Measurements from ENCODE around the gene SAMD9. TPM values are rescaled to one million over a fixed set of nuclear protein-coding genes. Genes with fewer than 3 reads are reported as not detected.

Gene SAMD9
- total RNA-seq, 1 donor from 2014 or later: not detected

GRCh38 chr7:93120592-93121549 lies 3.1 kb upstream of the SAMD9 start:
- Histone ChIP-seq H2AFZ (replicated peaks) (no peak overlapping the region), H3K79me2 (ENCODE audit: low read depth) (no peaks in the 10 kb centered on the region), H3K27ac (no peak overlapping the region), H3K4me3 (no peak overlapping the region), H3K9ac (no peak overlapping the region), H3K36me3 (no peaks in the 10 kb centered on the region), H3K4me1 (no peaks in the 10 kb centered on the region), H4K20me1 (ENCODE audit: low read depth) (no peaks in the 10 kb centered on the region), H3F3A (ENCODE audit: low read depth) (no peaks in the 10 kb centered on the region), H3K27me3 (no peaks in the 10 kb centered on the region), H3K4me2 (no peak overlapping the region), H3K9me3 (ENCODE audit: low read depth) (no peaks in the 10 kb centered on the region)
- Mint-ChIP-seq H3K9me3 (peaks cover 5% of the 10 kb centered on the region), H3K4me1 (peaks cover 3% of the 10 kb centered on the region), H3K36me3 (no peaks in the 10 kb centered on the region), H3K27ac (no peak overlapping the region), H3K27me3 (ENCODE audit: insufficient read depth, low read depth) (peaks cover 4% of the 10 kb centered on the region), H3K4me3 (no peak overlapping the region)
- DNase-seq (ENCODE audit: low spot score): no peak
- TF ChIP-seq CTCF (IDR thresholded peaks at IDR 0.05) (no peak), EZH2 (IDR thresholded peaks at IDR 0.05) (no peak)

- H3K27me3 Mint-ChIP-seq (ENCODE audit: insufficient read depth, low read depth): peaks cover 4% of the 10 kb centered on the region
- H2AFZ ChIP-seq (replicated peaks): no peak overlapping the region
Observed at GRCh38 chr7:93119191-93119905, 1.6 kb upstream of the SAMD9 start.

DNA sequence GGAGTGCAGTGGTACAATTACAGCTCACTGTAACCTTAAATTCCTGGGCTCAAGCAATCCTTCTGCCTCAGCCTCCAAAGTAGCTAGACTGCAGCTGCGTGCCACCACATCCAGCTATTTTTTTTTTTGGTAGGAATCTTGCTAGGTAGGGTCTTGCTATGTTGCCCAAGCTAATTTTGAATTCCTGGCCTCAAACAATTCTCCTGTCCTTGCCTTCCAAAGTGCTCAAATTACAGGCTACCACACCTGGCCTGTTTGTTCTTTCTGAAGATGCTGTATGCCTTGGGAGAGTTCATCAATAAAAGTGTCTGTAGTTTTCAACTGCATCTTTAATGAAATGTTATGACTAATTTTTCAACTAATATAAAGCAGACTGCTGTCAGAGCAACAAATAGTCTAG lies 452 bp downstream of the SAMD9 start:
- H3K9ac ChIP-seq: no peak overlapping the region
- Mint-ChIP-seq H3K27ac (no peak overlapping the region), H3K36me3 (no peaks in the 10 kb centered on the region), H3K4me1 (peaks cover 3% of the 10 kb centered on the region), H3K9me3 (peaks cover 7% of the 10 kb centered on the region), H3K27me3 (ENCODE audit: insufficient read depth, low read depth) (peaks cover 4% of the 10 kb centered on the region), H3K4me3 (no peak overlapping the region)
- no peaks in the 10 kb centered on the region for H3K4me1 ChIP-seq
- no peaks in the 10 kb centered on the region for H3K79me2 ChIP-seq (ENCODE audit: low read depth)
- no peaks in the 10 kb centered on the region for H3K36me3 ChIP-seq
- no peak overlapping the region for H2AFZ ChIP-seq (replicated peaks)
- H4K20me1 ChIP-seq (ENCODE audit: low read depth): no peaks in the 10 kb centered on the region
- H3K9me3 ChIP-seq (ENCODE audit: low read depth): no peaks in the 10 kb centered on the region
- H3K27me3 ChIP-seq: no peaks in the 10 kb centered on the region
- no peak overlapping the region for H3K4me2 ChIP-seq
- DNase-seq (ENCODE audit: low spot score): no peak
- no peaks in the 10 kb centered on the region for H3F3A ChIP-seq (ENCODE audit: low read depth)
- H3K27ac ChIP-seq: no peak overlapping the region
- TF ChIP-seq EZH2phosphoT487 (IDR thresholded peaks at IDR 0.05) (no peak), CTCF (IDR thresholded peaks at IDR 0.05) (no peak), EZH2 (IDR thresholded peaks at IDR 0.05) (no peak)
- no peak overlapping the region for H3K4me3 ChIP-seq

More at GRCh38 chr7:93119191-93119905, 1.6 kb upstream of the SAMD9 start:
- Mint-ChIP-seq H3K9me3 (peaks cover 5% of the 10 kb centered on the region), H3K27ac (no peak overlapping the region), H3K36me3 (no peaks in the 10 kb centered on the region), H3K4me3 (no peak overlapping the region), H3K4me1 (peaks cover 3% of the 10 kb centered on the region)
- H3K27me3 ChIP-seq: no peaks in the 10 kb centered on the region
- H3K27ac ChIP-seq: no peak overlapping the region
- H3K4me1 ChIP-seq: no peaks in the 10 kb centered on the region
- no peaks in the 10 kb centered on the region for H3K79me2 ChIP-seq (ENCODE audit: low read depth)
- no peaks in the 10 kb centered on the region for H3K9me3 ChIP-seq (ENCODE audit: low read depth)
- TF ChIP-seq EZH2 (IDR thresholded peaks at IDR 0.05) (no peak), EZH2phosphoT487 (IDR thresholded peaks at IDR 0.05) (no peak), CTCF (IDR thresholded peaks at IDR 0.05) (no peak)
- H3F3A ChIP-seq (ENCODE audit: low read depth): no peaks in the 10 kb centered on the region
- H4K20me1 ChIP-seq (ENCODE audit: low read depth): no peaks in the 10 kb centered on the region
- H3K4me3 ChIP-seq: no peak overlapping the region
- H3K36me3 ChIP-seq: no peaks in the 10 kb centered on the region
- no peak overlapping the region for H3K9ac ChIP-seq
- no peak for DNase-seq (ENCODE audit: low spot score)
- H3K4me2 ChIP-seq: no peak overlapping the region
